ENCODE measurements around the gene NKIRAS1.
A peak's percentile ranks its signal among the peaks of the same experiment; 100 is the strongest.

DNA sequence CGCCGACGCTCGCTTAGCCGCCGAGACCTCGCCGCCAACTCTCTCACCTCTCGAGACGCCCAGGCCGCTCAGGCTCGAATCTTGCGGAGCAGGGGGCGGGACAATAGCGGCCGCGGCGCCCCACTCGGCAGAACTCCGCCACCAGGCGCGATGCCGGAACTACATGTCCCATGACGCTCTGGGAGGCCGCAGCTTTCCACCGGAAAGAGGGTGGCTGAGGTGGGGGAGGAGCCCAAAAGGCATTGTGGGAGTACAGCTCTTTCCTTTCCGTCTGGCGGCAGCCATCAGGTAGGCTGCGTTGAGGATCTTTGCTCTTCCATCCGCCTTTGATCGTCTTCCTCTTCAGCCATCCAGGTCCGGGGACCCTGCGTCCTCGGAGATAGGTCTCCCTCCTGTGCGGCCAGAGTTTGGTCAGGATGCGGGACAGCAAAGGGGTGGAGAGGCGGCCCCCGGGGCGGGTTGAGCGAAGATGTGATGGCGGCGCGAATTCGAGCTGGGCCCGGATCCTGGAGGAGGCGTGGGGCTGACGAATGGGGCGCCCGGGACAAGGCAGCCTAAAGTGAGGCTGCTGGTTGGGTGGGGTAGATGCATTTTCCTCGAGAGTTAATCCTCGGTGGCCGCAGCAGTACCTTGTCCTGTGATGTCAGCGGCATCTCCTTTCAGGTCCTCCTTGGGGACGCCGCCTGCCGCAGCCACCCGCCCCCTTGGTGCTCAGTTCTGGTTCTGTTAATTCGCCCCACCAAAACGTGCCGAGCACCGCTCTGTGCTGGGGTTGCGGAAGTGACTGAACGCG lies at the start of gene NKIRAS1, which contains the start of gene RPL15:
- TF ChIP-seq POLR2A (IDR thresholded peaks at IDR 0.05; ENCODE audit: low read depth, low read length): peak; percentile 100
- TF ChIP-seq SPI1 (IDR thresholded peaks at IDR 0.05; ENCODE audit: low read depth, low read length): peak; percentile 67
- TF ChIP-seq POLR2AphosphoS5 (IDR thresholded peaks at IDR 0.05; ENCODE audit: low read depth, low read length): peak; percentile 100
- peak; percentile 100 for TF ChIP-seq TAF1 (IDR thresholded peaks at IDR 0.05; ENCODE audit: low read depth, low read length)
